GM18502 (cell line): Measurements from ENCODE around the gene DDX42.
"Not testable (repeated sequence)": the region's sequence is repeated elsewhere in the genome, so short reads cannot be mapped to it uniquely, and the experiment has no call there.

Source experiments
- ATAC-seq: cut with Tn5 transposase; IDR thresholded peaks from one replicate; pipeline ENCODE4 v1.9.1; 2021; ENCODE audit warnings: mild to moderate bottlenecking; ENCODE audit not compliant: unreplicated experiment, poor library complexity

Gene DDX42

DNA sequence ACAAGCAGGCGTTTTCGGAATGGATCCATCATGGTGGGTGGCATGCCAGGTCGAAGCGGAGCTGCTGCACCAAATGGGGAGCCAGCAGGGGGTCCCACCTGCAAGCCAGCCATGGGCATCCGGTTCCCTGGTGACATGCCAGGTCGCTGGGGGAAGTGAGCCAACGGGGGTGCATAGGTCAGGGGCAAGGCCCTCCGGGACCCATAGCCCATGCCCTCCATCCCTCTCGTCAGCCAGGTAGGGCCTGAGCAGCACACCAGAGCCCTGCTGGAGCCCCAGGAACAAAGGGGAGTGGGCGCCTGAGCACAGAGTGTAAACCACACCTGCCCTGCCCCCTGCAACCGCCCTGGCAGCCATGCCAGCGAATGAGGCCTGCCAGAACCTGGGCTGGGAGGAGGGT lies 63.5 kb downstream of the DDX42 start:
- ATAC-seq, result no peak

DNA sequence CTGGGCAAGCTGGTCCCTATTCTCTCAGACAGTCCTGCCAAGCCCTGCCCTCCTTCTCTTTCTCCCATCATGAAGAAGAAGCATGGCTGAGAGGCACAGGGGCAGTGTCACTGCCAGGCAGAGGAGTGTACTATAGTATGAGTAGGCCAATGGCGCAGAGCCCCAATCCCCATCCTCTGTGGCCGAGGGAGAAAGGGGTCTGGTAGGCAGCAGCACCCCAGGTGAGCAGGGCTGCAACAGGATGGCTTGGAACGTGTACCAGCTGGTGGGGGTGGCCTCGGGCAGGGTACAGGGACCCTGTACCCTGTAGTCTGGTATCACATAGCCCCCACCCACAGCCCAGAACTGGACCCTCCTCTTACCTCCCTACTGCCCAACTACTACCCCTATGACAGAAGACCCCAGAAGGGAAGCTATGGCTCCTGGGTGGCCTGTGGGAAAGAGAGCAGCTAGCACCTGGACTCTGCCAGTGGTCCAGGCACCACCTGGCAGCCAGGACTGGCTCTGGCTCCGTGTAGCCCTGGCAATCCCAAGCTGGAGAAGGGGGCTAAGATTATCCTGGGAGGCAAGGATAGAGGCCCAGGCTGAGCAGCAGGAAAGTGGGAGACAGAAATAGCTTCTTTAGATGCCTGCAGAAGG lies 64.1 kb downstream of the DDX42 start:
- no peak for ATAC-seq

DNA sequence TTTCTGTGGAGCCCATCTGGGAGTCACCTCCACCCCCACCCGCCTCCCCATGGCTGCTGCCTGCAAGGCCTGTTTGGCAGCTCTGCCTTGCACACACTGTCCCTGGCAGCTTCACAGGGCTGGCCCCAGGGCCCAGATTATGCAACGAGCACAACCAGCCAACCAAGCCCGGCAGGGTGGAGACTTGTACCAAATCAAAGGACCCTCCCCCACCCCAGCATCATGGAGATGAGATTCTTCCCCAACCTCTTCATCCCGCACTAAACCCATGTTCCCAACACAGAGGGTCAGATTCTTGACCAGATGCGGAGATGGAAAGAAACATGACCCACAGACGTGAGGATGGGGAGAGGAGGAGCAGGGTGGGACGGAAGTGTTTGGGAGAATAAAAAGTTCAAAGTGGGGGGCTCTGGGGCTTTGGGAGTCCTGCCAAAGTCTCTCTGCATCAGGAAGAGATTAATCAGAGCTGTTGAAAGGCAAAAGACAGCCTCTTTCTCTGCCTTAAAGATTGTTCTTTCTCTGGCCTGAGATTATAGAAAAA lies 64.7 kb downstream of the DDX42 start:
- ATAC-seq, result no peak

DNA sequence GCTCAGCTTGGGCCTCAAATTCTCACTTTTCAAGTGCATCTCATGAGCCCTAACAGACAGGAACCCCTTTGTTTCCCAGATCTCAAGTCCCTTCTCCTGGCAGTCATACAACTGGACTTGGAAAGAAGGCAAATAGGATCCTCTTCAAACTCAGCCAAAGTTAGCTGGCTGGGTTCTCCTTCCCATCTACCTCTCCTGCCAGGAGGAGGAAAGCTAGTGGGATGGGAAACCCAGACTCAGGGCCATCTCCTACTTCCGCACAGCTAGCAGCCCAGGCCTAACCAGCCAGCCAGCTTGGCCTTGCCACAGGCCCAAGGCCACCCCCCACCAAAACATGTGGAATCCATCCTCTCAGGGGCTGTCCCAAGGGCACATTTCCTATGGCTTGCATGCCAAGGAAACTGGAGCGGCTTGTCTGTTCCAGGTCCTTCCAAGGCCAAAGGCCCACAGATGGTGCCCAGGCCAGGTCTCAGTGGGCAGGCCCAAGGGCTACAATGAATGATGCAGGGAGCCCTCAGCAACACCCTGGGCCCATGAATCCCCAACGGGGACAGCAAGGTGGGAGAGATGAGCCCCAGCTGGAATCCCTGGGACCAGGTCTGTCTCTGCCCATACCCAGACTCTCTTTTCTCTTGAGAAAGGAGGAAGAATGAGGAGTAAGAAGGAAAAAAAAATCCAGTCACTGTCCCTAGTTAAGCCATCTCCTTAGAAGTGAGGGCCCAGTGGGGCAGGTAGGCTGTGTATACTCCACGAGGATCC lies 66.8 kb downstream of the DDX42 start:
- ATAC-seq, result no peak

DNA sequence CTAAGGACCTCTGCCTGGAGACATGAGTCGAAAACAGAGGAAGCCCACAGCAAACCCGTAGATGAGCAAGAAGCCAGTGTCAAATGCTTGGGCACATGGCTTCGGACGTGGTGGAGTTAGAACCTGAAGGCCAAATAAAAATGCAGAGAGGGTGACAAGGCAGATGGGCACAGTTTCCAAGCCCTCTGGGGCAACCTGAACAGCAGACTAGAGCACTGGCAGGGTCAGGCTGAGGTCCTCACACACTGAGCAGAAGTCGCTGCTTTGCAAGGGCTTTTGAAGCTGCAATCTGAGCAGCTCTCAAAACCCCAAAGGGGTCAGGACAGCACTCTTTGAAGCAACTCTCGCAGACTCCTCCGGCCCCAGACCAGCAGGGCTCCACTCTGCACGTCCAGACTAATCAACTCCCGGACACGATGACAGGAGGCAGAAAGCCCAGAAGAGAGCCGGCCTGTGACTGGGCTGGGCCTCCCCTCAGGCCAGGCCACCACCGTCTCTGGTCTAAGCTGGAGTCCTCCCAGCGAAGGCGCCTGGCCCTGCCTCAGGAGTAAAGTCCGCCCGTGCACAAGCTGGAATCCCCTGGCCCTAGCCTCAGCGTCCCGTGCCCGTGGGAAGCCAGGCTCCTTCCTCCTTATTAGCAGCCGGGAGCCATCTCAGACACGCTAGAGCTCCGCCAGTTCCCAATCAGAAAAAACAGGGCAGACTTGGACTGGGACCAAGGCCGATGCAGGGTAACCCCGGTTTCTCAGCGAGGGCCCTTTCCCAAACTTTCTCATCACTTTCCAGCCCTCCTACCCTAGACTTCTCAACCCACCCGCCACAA lies 67.6 kb downstream of the DDX42 start:
- no peak for ATAC-seq

DNA sequence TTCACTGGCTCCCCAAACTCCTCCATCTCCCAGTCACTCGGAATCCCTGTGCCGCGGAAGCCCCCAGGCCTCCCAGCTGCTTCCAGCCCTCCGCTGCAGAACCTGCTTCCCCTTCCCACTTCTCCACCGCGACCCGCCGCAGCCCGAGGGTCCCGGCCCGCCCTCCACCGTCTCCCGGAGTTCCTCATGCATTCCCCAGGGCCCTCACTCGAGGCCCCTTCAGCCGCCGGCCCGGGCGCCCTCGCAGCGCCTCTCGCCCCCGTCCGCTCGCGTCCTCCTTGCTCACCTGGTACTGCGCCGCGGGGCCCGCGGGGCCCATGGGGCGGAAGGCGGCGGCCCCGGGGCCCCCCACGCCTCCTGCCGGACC lies 68.2 kb downstream of the DDX42 start:
- peak; percentile 34 for ATAC-seq

DNA sequence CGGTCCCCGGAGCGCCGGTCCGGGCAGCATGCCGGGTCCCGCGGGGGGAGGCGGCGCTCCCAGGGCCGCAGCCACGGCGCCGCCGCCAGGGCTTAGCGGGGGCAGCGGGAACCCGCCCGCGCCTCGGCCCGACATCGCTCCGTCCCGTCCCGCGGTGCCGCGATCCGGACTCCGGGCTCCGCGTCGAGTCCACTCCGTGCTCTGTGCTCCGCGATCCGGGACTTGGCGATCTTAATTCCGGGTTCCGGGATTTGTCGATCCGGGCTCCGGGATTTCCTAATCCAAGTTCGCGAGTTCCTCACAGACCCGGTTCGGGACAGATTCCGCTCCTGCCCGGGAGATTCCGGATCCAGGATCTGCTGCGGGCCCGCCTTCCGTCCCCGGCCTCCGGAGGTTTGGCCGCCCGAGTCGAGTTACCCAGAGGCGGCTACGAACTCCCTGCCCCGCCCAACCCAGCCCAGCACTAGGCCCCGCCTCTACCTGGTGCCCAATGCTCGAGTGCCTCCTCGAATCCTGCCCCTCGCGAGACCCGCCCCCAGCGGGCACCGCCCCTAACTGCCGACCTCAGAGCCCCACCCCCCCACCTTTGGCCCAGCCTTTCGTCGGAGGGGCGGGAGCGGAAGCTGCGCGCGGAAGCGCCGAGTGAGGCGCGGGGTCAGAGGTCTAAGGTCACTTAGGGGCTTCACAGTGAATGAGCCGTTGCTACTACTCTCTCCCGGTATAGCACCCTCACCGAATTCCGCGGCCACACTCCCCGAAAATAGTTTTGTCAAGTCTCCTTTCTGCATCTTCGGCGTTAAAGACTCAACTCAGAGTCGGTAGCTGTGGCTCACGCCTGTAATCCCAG lies 68.8 kb downstream of the DDX42 start, which contains the start of gene SMARCD2:
Gene SMARCD2 (minus strand): TSS at position 146 of the 847 bp plus-strand sequence. CDS start 11 bp downstream, at position 135.
- peak; percentile 83 for ATAC-seq

DNA sequence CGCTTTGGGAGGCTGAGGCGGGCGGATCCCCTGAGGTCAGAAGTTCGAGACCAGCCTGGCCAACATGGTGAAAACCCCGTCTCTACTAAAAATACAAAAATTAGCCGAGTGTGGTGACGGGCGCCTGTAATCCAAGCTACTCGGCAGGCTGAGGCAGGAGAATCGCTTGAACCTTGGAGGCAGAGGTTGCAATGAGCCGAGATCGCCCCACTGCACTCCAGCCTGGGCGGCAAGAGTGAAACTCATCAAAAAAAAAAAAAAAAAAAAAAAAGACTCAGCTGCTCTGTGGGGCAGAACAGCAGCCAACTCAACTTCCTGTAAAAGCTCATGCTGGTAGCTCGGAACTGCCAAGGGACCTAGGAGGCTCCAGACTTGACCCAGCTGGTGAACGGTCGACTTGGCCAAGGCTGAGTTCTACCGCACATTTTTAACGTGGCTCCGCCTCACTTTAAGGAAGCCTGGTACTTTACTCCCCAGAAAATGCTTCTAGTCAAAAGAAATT lies 69.5 kb downstream of the DDX42 start:
- ATAC-seq, result not testable (repeated sequence)

DNA sequence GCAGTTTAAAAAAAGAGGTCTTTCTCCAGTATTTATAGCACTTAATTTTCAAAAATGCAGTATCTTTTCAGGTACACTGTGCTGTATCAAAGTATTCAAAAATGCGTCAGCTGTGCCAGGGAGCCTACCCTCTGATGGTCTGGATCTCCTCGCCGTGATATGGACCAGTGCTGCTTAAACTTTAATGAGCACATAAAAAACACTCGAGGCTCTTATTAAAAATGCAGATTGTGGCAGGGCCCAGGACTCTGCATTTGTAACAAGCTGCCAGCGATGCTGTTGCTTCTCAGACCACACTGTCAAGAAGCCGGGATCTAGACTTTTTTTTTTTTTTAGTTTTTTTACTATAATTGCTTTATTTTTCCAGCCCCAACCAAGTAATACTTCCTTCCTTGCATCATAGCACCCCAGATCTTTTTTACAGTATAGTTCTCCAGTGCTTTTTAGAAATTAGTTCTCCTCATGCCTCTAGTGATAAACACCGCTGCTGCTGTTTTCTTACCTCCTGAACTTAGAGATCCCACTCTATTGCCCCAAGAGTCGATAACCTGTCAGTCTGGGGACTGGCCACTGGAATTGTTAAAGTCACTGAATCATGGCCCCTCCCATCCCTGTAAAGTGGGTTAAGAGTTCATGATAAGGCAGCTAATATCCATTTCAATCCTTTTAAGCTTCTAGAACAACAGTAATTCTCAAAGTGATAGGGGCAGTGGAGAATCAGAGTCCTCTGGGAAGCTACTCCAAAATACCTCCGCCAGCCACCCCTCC lies 70.1 kb downstream of the DDX42 start:
- ATAC-seq, result no peak

DNA sequence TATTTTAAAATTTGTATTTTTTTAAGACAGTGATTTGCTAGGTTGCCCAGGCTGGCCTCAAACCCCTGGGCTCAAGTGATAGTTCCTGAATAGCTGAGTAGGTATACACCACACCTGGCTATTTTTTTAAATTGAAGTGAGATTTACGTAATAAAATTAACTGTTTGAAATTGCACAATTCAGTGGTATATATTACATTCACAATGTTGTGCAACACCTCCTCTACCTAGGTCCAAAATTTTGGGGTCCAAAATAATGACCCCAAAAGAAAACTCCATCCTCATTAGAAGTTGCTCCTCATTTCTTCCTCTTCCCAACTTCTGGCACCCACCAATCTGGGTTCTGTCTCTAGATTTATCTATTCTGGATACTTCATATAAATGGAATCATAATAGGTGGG lies 71.5 kb downstream of the DDX42 start:
- ATAC-seq, result no peak

DNA sequence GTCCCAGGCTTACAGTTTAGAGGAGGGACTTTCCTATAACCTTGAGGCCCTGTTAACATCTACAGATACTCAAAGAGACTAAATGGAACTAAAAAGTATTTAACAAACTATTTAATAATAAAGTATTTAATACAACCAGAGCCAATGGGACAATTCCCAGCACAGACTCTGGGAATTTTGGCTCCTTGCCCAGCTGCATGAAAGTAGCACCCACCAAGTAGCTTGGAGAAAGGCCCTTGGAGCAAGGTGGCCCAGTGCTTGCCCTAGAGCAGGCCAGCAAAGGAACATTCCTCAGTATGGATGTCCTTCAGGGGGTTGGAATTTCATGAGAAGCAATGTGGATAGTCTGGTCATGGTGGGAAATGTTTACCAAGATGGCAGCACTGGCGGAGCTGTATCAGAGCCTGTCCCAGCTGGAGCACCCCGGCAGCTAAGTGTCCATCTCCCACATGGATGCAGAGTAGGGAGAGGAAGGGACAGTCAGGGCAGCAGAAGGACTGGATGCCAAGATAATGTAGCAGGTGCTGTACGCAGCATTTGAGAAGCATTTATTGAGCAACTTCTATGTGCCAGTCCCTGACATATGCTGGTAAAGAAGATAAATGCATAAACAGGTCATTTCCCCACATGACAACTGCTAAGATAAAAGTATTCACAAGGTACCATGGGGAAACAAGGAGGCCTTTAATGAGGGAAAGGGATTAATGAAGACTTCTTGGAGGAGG lies 73.7 kb downstream of the DDX42 start:
- no peak for ATAC-seq

DNA sequence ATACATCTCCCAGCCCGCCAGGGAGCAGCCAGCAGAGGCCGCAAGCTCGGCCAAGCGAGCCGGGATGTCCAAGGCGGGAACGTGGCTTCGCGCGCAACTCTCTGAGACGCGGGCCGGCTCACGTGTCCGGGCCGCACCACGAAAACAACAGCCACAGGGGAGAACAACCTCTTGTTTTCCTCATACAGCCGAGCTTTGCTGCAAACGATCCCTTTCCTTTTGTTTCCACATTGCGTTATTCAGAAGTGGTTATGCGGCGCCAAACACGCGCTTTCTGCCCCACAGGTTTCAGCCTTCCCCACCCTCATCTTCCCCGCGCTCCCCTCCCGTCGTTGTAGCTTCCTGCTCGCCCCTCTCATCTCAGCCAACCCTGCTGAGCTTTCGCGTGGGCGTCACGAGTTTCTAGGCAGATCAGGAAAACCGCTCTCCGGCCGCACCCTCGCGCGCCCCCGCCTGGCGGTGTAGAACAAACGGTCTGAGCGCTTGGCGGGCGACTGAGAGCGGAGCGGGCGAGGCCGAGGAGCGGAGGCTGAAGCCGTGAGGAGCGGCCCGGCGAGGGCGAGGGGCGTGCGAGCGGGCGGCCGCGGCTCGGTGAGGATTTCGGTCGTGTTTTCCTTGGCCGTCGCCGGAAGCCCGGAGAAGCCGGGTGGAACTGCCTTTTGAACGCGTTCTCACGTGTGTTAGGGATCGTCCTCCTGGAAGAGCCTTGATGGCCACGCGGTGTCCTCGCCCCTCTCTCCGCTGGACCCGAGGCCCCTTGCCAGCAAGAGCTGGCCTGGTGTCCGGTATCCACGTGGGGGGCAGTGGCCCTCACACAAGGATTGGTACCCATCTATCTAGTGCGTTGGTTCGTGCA lies 75.1 kb downstream of the DDX42 start:
- ATAC-seq, result peak; percentile 88

DNA sequence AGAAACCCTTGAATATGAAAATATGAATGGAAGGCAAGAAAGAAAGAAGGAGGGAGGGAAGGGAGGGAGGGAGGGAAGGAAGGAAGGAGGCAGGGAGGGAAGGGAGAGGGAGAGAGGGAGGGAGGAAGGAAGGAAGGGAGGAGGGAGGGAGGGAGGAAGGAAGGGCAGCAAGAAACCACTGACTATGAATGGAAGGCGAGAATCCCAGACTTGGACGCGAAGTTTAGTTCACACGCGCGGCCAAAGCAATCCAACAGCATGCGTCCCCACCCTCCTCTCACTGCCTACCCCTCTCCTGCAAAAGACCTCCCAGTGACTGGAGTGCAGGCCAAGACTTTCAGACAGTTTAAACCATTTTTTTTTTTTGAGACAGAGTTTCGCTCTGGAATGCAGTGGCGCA lies 76.4 kb downstream of the DDX42 start:
- ATAC-seq, result no peak

DNA sequence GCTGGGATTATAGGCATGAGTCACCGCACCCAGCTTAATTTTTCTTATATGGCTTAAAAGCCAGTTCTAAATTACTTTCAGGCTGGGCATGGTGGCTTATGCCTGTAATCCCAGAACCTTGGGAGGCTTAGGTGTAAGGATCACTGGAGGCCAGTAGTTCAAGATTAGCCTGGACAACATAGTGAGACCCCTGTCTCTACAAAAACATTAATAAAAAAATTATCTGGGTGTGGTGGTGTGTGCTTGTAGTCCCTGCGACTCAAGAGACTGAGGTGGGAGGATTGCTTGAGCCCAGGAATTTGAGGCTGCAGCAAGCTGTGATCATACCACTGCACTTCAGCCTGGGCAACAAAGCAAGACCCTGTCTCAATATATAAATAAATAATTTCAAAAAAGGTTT lies 79.3 kb downstream of the DDX42 start:
- no peak for ATAC-seq

DNA sequence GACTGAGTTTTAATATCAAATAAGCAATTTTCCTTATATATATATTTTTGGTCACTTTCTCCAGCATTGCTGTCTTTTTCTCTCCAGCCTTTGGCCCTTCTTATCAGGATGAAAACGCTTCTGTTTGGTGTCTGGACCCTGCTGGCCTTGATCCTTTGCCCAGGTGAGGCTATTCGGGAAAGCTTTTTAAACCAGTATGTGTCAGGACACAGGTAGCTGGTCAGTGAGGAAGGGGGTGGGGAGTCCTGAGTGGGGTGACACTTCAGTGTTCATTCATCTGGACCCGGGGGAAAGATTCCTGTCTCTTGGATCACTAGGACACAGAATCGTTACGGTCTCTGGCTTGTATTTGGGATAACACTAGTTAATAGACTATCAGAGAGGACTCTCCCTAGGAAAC lies 80.7 kb downstream of the DDX42 start:
- no peak for ATAC-seq

DNA sequence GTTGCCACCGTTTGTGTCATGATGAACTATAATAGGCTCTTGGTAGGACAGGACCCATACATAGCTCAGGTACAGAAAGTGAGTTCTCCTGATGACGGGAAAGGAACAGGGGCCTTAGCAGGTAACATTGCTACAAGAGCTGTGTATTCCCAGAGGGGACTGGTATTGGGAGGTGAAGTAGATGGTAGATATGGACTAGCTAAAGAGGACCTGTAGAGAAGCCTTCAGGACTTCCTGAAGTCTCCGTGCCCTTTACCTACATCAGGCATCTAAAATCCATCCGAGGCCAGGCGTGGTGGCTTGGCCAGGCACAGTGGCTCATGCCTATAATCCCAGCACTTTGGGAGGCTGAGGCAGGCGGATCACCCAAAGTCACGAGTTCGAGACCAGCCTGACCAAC lies 81.2 kb downstream of the DDX42 start:
- no peak for ATAC-seq

DNA sequence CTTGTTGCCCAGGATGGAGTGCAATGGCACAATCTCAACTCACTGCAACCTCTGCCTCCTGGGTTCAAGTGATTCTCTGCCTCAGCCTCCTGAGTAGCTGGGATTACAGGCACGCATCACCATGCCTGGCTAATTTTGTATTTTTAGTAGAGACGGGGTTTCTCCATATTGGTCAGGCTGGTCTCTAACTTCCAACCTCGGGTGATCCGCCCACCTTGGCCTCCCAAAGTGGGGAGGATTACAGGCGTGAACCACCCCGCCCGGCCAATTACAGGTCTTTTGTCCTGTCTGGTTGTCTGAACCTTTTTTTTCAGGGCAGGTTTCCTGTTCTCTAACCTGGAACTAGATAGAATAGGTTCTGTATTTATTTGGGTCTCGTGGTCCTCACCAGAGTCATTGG lies 82.5 kb downstream of the DDX42 start:
- not testable (repeated sequence) for ATAC-seq

DNA sequence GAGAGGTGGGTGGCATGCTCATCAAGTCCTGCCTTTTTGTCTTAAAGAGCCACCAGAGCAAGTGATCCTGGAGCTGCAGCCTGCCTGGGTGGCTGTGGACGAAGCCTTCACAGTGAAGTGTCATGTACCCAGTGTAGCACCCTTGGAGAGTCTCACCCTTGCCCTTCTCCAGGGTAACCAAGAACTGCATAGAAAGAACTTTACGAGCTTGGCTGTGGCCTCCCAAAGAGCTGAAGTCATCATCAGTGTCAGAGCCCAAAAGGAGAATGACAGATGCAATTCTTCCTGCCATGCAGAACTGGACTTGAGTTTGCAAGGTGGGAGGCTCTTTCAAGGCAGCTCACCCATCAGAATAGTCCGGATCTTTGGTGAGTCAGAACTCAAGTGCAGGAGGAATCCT lies 85.3 kb downstream of the DDX42 start:
- no peak for ATAC-seq
